GM04504 (cell line): Measurements from ENCODE around the gene TNS1.
A peak's percentile ranks its signal among the peaks of the same experiment; 100 is the strongest.

Source experiments
- DNase-seq: peaks from one replicate; pipeline ENCODE4 v3.0.0-alpha.2; 2012; ENCODE audit warnings: low read depth

Gene TNS1

DNA sequence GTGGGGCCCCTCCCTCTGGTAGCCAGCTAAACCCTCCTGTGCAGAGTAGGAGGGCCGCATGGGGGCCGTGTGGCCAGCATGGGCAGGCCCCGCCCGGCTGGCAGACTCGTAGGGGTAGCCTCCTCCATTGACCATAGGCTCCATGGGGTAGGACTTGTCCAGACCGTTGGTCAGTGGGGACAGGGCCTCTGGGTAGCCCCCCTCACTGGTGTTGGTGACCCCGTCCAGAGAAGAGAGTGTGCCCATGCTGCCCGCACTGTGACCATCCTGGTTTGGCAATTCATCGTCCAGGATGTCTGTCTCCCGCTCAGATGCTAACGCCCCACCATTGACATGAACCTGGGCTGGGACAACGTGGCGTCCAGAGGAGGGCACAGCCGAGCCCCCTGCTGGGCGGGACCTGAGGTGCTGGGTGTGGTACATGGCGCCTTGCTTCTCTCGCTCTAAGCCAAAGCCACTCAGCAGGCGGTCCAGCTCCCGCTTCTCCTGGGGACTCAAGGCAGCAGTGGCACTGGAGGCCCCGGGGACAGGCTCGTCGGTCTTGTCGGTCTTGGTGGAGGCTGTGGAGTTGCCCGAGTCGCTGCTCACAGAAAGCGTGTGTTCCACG is 154.3 kb downstream of the TNS1 start:
- DNase-seq, result no peak

DNA sequence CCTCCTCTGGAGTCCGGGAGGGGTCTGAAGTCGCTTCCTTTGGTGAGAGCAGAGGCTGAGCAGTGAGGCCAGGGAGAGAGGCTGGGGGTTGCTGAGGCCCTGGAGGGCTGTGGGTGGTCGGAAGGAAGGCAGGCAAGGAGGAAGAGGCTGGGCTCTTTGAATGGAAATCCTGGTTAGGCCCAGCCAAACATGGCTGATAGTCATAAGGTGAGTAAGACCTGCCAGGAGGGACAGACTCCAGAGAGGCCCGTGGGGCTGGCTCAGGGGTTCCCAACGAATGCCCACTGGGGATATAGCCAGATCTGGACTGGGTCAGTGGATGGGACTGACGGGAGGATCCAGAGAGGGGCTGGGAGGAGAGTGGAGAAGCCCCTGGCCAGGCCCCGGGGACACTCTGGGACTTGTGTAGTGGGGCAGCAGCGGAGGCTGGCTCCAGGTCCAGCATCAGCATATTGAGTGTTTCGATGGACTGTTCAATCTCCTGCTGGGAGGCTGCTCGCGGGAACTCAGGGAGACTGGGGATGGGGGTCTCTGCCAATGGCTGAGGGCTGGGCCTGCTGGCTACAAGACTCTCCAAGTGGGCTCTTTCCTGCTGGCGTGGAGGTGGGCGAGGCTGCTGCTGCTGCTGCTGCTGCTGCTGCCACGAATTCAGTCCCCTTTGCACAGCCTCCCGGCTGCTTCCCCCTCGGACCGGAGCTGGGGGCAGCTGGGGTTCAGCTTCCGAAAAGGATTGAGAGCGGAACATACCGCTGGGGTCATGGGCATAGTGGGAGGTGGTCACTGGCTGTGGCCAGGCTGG is 155.0 kb downstream of the TNS1 start:
- DNase-seq, result no peak

DNA sequence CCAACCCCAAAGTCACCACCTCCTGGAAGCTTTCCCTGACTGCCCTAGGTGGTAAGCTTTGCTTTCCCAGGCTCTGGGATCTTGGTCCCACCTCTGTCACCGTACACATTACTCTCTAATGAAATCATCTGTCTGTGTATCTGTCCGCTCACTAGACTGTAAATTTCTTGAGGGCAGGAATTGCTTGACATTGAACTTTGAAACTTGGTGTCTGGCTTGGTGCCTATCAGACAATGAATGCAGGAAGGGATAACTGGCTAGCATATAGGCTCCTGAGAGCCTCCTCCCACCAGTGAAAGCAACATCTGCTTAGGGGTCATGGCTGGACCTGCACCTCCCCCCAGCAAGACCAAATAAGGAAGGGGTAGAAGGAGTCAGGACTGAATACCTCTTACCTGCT is 155.7 kb downstream of the TNS1 start:
- DNase-seq, result no peak

DNA sequence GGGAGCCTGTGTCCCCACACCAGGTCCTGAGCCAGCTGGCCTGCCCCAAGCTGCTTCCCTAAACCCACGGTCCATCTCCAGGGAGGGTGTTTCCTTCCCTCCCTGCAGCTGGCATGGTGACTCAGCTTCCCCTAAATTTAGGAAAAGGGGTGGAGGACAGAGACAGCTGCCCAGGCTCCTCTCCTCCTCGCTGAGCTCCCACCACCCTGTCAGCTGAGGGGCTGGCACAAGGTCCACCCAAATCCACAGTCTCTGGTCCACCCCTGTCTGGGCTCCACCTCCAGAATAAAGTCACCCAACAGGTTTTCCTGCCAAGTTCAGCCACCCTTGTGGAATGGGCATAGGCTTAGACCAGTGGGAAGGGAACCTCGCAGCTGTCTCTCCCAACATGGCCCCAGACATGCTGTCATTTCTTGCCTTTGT is 156.5 kb downstream of the TNS1 start:
- no peak for DNase-seq

DNA sequence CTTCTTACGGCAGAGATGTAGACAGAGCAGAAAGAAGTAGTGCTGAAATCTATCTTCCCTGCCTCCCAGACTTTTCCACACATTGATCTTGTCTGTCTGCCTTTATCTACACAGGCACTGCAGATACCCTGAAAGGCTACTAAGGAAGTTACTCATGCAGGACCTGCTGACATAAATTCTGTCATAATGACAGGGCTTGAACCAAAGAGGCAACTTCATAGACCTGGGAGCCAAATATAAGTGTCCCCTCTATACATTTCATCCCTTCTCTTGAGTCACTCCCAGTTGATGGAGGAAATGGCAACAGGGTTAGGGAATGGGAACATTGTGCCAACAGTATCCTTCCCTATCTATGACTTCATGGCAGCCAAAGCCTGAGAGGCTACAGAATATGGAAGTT is 157.5 kb downstream of the TNS1 start:
- DNase-seq, result no peak

DNA sequence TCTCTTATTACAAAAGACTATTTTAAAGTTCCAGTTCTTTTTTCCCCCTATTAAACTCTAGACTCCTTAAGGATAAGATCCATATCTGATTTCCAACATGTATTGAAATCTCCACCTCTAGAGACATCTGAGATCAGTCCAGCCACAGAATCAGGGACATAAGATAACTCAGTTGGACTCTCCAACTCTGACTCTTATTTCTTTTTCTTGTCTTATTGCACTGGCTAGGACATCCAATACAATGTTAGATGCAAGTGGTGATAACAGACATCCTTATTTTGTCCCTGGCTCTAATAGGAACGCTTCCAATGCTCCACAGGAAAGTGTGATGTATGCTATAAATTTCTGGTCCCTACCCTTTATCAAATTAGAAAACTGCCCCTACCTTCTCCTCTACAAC is 158.1 kb downstream of the TNS1 start:
- no peak for DNase-seq

DNA sequence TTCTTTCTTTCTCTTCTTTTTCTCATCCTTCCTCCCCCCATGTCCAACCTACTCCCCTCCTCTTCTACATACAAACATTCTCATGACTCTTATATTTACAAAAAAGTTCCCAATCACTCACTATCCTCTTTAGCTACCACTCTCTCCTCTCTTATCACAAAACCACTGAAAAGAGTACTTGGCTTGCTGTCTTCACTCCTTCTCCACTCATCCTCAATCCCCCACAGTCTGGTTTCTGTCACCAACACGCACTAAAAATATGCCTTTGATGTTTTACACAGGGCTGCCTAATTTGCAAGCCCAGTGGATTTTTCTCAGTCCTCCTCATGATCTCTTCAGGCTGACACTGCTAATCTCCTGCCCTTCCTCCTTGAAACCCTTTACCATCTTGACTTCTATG is 159.5 kb downstream of the TNS1 start:
- no peak for DNase-seq

DNA sequence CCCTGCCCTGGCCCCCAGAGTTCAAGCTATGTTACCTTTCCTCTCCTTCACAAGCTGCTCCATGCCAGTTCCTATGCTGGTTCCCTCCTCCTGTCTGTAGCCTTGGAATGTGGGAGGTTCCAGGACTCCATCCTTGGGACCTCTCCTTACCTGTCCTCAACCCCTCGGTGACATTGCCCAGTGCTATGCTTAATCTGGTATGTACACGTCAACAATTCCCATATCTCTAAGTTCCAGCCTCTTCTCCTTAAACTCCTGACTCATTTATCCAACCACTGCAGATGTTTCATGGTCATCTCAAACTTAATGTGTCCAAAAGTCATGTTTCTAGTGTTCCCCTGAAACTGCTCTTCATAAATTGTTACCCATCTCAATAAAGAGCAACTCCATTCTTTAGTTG is 160.8 kb downstream of the TNS1 start:
- no peak for DNase-seq

DNA sequence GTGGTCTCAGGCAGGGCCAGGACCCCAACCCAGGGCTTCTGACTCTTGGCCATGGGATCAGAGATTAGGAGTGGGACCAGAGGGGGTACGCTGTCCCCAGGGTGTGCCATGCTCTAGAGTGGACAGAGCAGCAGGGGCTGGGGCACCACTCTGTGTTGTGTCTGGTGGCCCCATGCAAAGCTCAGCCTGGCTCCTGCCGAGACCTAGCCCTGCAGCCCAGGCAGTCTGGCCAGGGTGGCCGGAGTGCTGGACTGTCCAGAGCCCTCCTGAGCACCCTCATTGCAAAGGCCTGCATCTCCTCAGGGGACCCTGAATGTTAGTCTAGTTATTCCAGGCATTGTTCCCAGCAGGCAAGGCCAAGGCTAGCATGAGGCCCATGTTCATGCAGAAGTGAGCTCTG is 162.3 kb downstream of the TNS1 start:
- no peak for DNase-seq

DNA sequence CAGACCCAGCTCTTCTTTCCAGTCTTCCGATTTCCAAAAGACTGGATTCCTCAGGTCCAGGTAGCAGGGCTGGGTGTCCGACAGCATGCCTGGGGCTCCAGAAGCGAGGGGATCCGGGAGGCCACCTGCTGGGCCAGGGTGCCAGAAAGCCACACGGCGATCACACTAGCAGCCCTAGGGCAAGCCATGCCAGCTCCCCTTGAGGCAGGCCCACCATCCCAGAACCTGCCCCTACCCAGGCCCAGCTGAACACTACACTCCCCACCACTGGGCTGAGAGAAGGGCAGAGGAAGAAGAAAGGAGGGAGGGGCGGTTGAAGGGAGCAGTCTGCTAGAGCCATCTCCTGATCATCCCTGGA is 163.1 kb downstream of the TNS1 start:
- DNase-seq, result no peak

DNA sequence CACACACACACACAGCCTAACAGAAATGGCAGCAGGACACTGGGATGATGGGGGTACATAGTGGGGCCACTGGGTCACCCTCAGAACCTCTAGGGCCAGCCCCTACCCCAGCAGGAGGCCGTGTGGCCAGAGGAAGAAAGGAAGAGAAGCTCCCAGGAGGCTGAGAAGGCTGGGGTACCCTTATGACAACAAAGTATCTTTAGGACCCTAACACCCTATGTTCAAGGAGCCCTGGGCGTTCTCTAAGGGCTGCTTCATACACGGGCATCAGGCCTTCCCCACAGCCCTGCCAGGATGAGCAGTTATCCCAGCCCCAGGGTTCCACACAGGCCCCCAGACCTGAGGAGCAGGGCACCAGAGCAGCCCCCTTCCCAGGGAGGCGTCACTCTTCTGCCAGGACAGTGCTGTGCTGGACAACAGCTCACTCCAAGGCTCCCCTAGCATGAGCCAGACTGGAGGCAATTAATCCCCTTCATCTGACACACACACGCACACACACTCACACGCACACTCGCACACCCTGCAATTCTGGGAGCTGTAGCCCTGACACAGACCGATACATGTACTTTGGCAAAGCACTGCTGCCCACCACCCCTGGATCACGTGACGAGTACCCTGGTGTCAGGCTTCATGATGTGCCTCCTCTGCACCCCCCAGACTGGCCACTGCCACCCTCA is 163.6 kb downstream of the TNS1 start:
- no peak for DNase-seq

DNA sequence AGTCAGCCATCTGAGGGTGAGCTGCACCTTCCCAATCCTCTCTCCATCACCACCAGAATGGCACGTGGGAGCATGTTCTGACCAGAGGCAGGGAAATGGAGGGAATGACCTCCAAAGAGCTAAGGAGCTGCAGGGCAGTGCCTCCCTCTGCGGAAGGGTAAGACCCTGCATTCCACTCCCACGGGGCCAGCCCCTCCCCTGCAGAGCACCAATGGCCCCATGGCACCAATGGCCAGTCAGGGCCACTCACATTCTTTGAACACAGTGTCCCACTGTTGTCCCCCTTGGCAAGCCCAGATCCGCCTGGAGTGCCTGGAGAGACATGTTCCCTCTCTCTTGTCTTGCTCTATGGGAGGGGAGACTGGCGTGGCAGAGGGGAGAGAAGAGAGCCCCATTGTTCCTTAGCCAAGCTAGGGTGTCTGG is 164.4 kb downstream of the TNS1 start:
- no peak for DNase-seq

DNA sequence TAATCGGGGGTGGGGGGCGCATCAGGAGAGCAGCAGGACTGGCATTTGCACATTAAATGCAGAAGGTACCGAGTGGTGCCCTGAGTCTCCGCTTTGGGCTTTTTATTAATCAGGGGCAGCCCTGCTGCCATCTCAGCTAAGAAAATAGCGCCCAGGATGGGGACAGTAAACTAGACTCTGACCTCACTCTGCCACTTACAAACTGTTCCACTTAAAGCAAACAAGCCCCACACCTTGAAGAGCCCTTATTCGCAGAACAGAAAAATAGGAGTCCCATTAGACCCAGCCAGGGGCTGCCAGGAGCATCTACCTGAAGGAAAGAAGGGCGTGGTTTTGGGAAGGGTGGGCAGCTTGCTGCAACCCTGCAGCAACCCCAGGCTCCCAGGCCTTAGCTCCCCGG is 165.3 kb downstream of the TNS1 start:
- no peak for DNase-seq

DNA sequence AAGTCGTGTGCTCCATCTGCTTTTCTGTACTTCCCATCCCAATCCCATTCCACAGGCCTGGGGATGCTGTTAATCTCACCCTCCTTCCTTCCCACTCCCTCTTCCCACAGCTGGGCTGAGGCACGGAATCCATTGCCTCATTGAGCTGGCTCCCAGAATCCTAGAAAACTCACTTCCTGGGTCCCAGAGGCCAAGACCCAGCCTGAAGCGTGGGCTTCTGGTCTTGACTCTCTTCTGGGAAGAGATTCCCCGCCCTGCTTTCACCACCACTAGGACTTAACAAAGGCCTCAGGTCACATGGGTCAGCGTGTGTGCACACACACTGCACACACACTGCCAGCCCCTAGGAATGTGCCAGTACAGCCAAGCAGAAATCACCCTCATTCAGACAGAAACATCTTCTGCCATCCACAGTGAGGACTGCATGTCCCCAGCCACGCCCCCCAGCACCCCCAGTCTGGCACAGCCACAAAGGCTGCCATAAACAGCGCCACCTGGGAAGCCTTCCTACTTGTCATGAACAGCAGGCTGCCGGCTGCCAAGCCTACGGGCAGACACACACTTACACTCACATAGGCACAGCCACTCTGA is 165.8 kb downstream of the TNS1 start:
- peak; percentile 32 for DNase-seq

DNA sequence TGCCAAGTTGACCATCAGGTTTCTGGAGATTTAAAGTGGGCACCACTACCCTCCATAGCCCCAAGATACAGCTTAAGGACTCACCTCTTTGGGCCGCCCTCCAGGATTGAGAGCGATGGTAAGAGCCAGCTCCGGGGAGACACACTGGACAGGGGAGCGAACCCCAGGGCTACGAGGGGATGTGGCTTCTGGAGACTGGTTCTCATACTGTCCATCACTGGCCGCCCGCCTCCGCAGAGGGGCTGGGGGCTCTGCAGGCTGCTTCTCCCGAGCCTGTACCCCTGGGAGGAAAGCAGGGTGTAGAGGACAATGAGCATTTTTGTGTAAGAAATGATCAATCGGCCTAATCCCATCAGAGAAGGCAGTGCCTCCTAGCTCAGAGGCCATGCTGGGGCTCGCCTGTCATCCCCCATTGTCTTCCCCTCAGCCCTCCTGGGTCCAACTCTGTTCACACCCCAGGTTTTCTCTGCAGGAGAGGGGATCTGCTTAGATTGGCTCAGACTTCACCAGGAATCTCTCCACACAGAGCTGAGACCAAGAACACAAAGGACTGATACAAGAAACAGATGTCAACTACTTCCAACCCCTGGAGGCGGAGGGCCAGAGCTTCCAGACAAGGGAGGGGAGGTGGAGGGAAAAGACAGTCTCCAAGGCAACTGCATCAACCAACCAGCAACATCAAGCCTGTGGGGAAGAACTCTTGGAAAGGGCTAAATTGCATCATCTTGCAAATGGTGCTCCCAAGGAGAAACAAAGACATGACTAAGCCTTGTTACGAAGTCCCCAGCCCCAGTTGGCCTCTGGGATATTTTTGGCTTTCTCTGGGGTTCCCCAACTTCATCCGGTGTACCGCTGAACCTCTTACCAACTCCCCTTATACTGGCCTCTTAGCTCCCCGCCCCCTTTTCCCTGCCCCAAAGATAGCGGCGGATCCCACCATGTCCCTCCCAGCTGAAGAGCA is 166.6 kb downstream of the TNS1 start:
- peak; percentile 81 for DNase-seq

DNA sequence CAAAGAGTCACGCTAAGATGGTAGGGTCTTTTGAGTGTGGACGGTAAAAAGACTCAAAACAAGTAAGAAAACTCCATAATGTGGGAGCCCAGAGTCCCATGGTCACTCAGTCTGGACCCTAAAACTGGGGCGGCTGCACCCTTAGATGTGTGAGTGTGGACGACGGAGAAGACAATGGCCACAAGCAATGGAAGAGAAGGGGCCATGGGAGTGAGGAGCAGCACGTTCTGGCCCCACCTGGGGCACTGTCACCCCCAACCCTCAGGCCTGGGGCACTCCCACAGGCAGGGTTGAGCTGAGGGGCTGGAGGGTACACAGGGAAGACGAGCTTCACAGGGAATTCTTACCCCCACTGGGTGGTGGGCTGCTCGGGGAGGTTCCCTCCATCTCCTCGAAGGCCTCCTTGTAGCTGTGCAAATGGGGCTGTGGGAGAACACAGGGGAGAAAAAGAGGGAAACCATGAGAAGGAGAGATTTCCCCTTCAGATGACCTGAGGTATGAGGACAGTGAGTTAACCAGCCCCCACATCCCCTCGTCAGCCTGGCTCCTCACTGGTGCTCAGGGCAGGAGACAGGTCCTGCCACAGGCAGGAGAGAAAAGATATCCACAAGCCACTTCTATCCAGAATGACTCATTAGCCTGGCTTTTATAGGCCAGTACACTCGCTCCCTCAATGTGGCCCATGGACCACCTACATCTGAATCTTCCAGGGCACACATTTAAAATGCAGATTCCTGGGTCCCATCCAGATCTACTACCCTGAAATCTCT is 167.9 kb downstream of the TNS1 start:
- no peak for DNase-seq

DNA sequence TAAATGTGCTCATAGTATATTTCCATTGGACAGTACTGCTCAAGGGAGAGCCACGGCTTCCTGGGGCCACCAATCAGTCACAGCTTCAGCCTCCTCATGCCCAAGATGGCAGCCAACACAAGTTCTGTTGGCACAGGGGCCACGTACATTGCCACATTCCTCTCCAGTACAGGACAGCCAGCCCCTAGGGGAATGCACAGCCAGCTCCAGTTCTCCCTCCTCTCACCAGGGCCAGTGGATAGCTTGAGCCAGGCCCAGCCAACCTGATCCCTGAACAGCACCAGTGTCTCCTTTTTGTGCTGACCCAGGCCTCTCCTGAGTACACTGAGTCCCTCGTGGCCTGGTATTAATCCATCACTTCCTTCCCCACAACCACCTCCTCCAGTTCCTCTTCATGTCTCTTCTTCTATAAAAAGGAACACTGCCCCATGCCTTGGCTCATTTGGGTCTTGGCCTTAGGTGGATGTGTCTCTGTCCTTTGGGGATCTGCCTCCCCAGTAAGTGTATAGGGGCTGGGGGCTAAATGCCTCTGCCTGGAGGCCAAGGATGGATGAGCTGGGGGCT is 168.7 kb downstream of the TNS1 start:
- DNase-seq, result no peak

DNA sequence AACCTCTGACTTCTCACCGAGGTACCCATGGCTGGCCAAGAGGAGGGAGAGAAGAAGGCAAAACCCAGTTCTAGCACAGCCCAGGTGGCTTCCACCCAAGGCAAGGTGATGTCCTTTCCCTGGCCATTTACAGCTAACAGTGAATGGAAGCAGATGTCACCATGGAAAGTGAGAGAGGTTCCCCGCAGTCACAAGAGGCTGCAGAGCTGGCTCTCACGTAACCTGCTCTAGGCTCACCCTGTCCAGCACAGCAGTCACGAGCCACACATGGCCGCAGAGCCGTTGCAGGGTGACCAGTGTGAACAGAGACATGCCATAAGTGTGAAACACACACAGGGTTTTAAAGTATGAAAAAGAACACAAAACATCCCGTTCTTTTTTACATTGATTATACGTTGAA is 169.4 kb downstream of the TNS1 start:
- DNase-seq, result no peak

DNA sequence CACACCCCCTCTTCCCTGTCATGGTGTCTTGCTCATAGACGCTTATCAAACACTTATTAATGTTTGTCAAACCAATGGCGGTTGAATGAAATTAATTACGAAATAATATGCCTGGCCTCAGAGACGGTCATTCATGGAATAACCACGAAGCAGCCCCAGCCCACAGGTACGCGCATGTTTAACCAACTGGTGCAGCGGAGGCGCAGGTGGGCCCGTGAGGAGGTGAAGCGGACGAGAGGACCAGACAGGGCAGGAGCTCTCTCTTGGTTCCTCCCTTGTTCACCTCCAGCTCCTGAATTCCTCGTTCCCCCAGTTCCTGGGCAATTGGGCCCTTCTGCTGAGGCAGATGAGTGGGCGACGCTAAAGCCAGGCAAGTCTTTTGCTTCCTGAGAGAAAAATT is 169.8 kb downstream of the TNS1 start:
- DNase-seq, result no peak

DNA sequence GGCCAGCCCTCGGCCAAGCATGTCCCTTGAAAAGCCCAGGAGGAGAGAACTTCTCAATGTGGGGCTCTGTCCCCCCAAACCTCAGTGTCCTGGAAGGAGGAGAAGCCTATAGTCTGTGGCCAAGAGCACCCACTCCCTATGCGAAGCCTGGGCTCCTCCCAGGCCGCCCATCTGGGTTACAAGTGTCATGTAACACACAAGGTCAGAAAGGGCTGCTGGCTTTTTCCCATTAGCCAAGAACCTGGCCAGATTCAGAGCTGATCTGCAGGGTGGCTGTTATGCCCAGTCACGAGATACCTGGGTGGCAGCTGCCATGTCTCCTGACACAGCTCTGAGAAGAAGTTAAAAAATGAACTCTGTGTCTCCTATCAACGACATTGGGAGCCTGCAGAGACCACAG is 170.7 kb downstream of the TNS1 start:
- DNase-seq, result no peak

DNA sequence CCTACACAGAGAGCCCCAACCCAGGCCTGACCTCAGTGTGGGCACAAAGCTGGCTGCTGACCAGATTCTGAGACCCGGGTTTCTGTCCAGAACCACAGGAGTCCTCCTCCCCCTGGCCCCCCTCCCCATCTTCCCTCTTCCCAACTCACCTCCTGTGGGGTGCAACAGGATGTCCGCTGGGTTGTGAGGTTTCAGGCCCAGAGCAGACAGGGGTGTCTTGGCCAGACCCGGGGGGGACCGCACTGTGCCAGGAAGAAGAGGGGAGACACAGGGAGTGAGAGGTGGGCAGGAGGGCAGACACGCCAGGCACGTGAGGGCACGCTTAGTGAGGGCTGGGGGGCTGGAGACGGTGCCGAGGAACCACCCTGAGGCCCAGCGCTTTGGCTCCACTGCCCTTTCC is 171.5 kb downstream of the TNS1 start:
- no peak for DNase-seq
